Keratinocyte (primary cell): ENCODE data around the gene OAT. TPM values are rescaled to one million over a fixed set of nuclear protein-coding genes. Genes with fewer than 3 reads are reported as not detected.

Experiments
- DNase-seq: peaks from one replicate; pipeline ENCODE4 v3.0.0-alpha.2; 2011; ENCODE audit warnings: low read depth, missing footprints, low spot score
- FAIRE-seq: peaks from 2 replicates; lab custom pipeline; 2011; peaks lifted over from hg19 to GRCh38; lab: Jason Lieb, UNC
- H2AFZ ChIP-seq: 2 replicates; pipeline ENCODE4 v1.6.0; 2012; ENCODE audit warnings: low read length, control low read depth, inconsistent platforms; ENCODE audit not compliant: control insufficient read depth
- H3K27ac ChIP-seq: 2 replicates; pipeline ENCODE4 v1.5.1; 2011; ENCODE audit warnings: low read length; ENCODE audit not compliant: control insufficient read depth, insufficient read depth
- H3K27me3 ChIP-seq: 3 replicates; pipeline ENCODE4 v1.6.0; 2011; ENCODE audit warnings: low read length; ENCODE audit not compliant: control insufficient read depth, insufficient read depth; ENCODE audit errors: extremely low read depth
- H3K36me3 ChIP-seq, 2 experiments: 2 replicates in 1 of 2; 3 replicates in 1 of 2; pipeline ENCODE4 v1.5.1; 2011; ENCODE audit warnings: low read length in 2 of 2, mild to moderate bottlenecking in 1 of 2; ENCODE audit not compliant: control insufficient read depth in 2 of 2, insufficient read depth in 2 of 2; ENCODE audit errors: extremely low read depth in 1 of 2
- H3K4me1 ChIP-seq: 3 replicates; pipeline ENCODE4 v1.5.1; 2011; ENCODE audit warnings: low read length; ENCODE audit not compliant: control insufficient read depth, insufficient read depth; ENCODE audit errors: extremely low read depth
- H3K4me2 ChIP-seq: 3 replicates; pipeline ENCODE4 v1.6.0; 2011; ENCODE audit warnings: low read depth, low read length; ENCODE audit not compliant: control insufficient read depth, insufficient read depth; ENCODE audit errors: extremely low read depth
- H3K4me3 ChIP-seq, 3 experiments: fragments of 200-600 bp in 1 of 3; sonication (generic) in 1 of 3; 2 replicates in 2 of 3; 3 replicates in 1 of 3; pipeline ENCODE4 v1.5.1; 2011 to 2016; ENCODE audit warnings: low read length in 3 of 3, mild to moderate bottlenecking in 3 of 3, control low read depth in 2 of 3, inconsistent platforms in 1 of 3, low read depth in 1 of 3, mixed read lengths in 1 of 3, mixed run types in 1 of 3, moderate library complexity in 1 of 3; ENCODE audit not compliant: control insufficient read depth in 2 of 3, insufficient read depth in 2 of 3; ENCODE audit errors: extremely low read depth in 1 of 3
- H3K79me2 ChIP-seq: 2 replicates; pipeline ENCODE4 v1.6.0; 2012; ENCODE audit warnings: low read length; ENCODE audit not compliant: control insufficient read depth, insufficient read depth
- H3K9ac ChIP-seq: 3 replicates; pipeline ENCODE4 v1.6.0; 2011; ENCODE audit warnings: low read length; ENCODE audit not compliant: control insufficient read depth, insufficient read depth; ENCODE audit errors: extremely low read depth
- H3K9me1 ChIP-seq: 3 replicates; pipeline ENCODE4 v1.6.0; 2011; ENCODE audit warnings: low read length; ENCODE audit not compliant: control insufficient read depth, insufficient read depth; ENCODE audit errors: extremely low read depth
- H3K9me3 ChIP-seq: 2 replicates; pipeline ENCODE4 v1.5.1; 2012; ENCODE audit warnings: low read depth, low read length; ENCODE audit not compliant: control insufficient read depth
- H4K20me1 ChIP-seq: 3 replicates; pipeline ENCODE4 v1.6.0; 2011; ENCODE audit warnings: low read length; ENCODE audit not compliant: control insufficient read depth, insufficient read depth; ENCODE audit errors: extremely low read depth
- CTCF ChIP-seq, 3 experiments: IDR thresholded peaks in 1 of 3; conservative IDR thresholded peaks in 1 of 3; optimal IDR thresholded peaks in 1 of 3; 2 replicates in 2 of 3; 3 replicates in 1 of 3; pipeline versions ENCODE3 to v1.5.1; 2011; ENCODE audit warnings: low read length in 3 of 3, mild to moderate bottlenecking in 3 of 3, moderate library complexity in 2 of 3, control low read depth in 1 of 3, inconsistent platforms in 1 of 3; ENCODE audit not compliant: insufficient read depth in 2 of 3; ENCODE audit errors: extremely low read depth in 1 of 3
- EZH2 ChIP-seq: IDR thresholded peaks from one replicate; pipeline ENCODE4 v1.6.1; 2012; ENCODE audit warnings: inconsistent platforms, mild to moderate bottlenecking, low read length, moderate library complexity
- dilution Hi-C: fragments of 300-500 bp; cut with MboI; formaldehyde crosslinking; loops from one replicate; pipeline ENCODE4 v1.7.0; 2020; ENCODE audit warnings: low sequenced_read_pairs; ENCODE audit not compliant: extremely low pct_ligation_motif_present
- polyA plus RNA-seq, 5 experiments: library from polyadenylated mRNA; depleted of rRNA in 3 of 5; stranded (reverse) in 3 of 5; stranded (forward) in 1 of 5; unstranded in 1 of 5; fragments of >200 nt; gene quantifications; 1 replicate in 1 of 5; 2 replicates in 3 of 5; 3 replicates in 1 of 5; pipeline versions ENCODE4 v1.2.1 to v1.2.3, GENCODE V29; 2011 to 2012; ENCODE audit warnings: missing spikeins in 2 of 5, low read depth in 1 of 5, low replicate concordance in 1 of 5

OAT gene
- polyA plus RNA-seq, 1 donor (not counting 4 experiments of a cell fraction or from before 2014, with no cell fraction given) = 528 TPM

GRCh38 chr10:124367414-124367813 is 51.3 kb downstream of the OAT start:
- peaks cover 9% of the 10 kb centered on the region for H3K4me1 ChIP-seq
- no peak overlapping the region for H3K4me3 ChIP-seq
- no peak for FAIRE-seq
- no peaks in the 10 kb centered on the region for H3K36me3 ChIP-seq
- H3K9me3 ChIP-seq = no peaks in the 10 kb centered on the region
- no peak for DNase-seq
- H3K27me3 ChIP-seq = peaks cover 11% of the 10 kb centered on the region
- no peak overlapping the region for H2AFZ ChIP-seq
- H3K4me2 ChIP-seq = no peak overlapping the region
- dilution Hi-C loops = no loop called here
- no peaks in the 10 kb centered on the region for H4K20me1 ChIP-seq
- TF ChIP-seq CTCF (optimal IDR thresholded peaks at IDR 0.05 in 1 of 3, IDR thresholded peaks at IDR 0.05 in 1 of 3, conservative IDR thresholded peaks at IDR 0.05 in 1 of 3; ENCODE audit: extremely low read depth in 1 of 3, insufficient read depth in 2 of 3, low read length in 3 of 3) (no peak), EZH2 (no peak)
- H3K9ac ChIP-seq = no peak overlapping the region
- no peak overlapping the region for H3K27ac ChIP-seq
- H3K9me1 ChIP-seq = no peaks in the 10 kb centered on the region
- H3K79me2 ChIP-seq = no peaks in the 10 kb centered on the region

GRCh38 chr10:124366825-124367224 is 51.9 kb downstream of the OAT start:
- dilution Hi-C loops = no loop called here
- Histone ChIP-seq H3K27ac (no peak overlapping the region), H3K4me3 (no peak overlapping the region), H3K4me2 (peak overlapping the region; percentile 7), H3K9ac (no peak overlapping the region), H3K79me2 (no peaks in the 10 kb centered on the region), H3K36me3 (no peaks in the 10 kb centered on the region), H2AFZ (no peak overlapping the region), H3K27me3 (peaks cover 11% of the 10 kb centered on the region), H3K9me3 (no peaks in the 10 kb centered on the region), H4K20me1 (no peaks in the 10 kb centered on the region), H3K4me1 (peaks cover 9% of the 10 kb centered on the region), H3K9me1 (no peaks in the 10 kb centered on the region)
- TF ChIP-seq CTCF (optimal IDR thresholded peaks at IDR 0.05 in 1 of 3, IDR thresholded peaks at IDR 0.05 in 1 of 3, conservative IDR thresholded peaks at IDR 0.05 in 1 of 3; ENCODE audit: extremely low read depth in 1 of 3, insufficient read depth in 2 of 3, low read length in 3 of 3) (no peak), EZH2 (no peak)
- DNase-seq = no peak
- FAIRE-seq = no peak
